Body of pancreas (tissue), 4 donors: ENCODE measurements around the gene HIC2.
"Not testable (repeated sequence)": the region's sequence is repeated elsewhere in the genome, so short reads cannot be mapped to it uniquely, and the experiment has no call there.

Experiments used
- CTCF ChIP-seq, 7 experiments: fragments of 450-650 bp in 4 of 7; fragments of 200-600 bp in 3 of 7; sonication (generic) in 3 of 7; IDR thresholded peaks; one replicate each; pipeline ENCODE4 v1.5.1; 2016 to 2019; ENCODE audit warnings: antibody characterized with exemption in 7 of 7
- POLR2A ChIP-seq, 3 donors: fragments of 450-650 bp; IDR thresholded peaks; one replicate each; pipeline ENCODE4 v1.6.1; 2016; ENCODE audit warnings: antibody characterized with exemption in 3 of 3, mild to moderate bottlenecking in 2 of 3

GRCh38 chr22:21472984-21473383 is 55.8 kb downstream of the HIC2 start:
- not testable (repeated sequence) for TF ChIP-seq POLR2A, CTCF (IDR thresholded peaks at IDR 0.05)
